GM18861 (cell line): ENCODE results near the gene SLCO1C1.
"Not testable (repeated sequence)": the region's sequence is repeated elsewhere in the genome, so short reads cannot be mapped to it uniquely, and the experiment has no call there.

Source experiments
- ATAC-seq: cut with Tn5 transposase; IDR thresholded peaks from one replicate; pipeline ENCODE4 v1.9.1; 2021; ENCODE audit not compliant: unreplicated experiment

Gene SLCO1C1

DNA sequence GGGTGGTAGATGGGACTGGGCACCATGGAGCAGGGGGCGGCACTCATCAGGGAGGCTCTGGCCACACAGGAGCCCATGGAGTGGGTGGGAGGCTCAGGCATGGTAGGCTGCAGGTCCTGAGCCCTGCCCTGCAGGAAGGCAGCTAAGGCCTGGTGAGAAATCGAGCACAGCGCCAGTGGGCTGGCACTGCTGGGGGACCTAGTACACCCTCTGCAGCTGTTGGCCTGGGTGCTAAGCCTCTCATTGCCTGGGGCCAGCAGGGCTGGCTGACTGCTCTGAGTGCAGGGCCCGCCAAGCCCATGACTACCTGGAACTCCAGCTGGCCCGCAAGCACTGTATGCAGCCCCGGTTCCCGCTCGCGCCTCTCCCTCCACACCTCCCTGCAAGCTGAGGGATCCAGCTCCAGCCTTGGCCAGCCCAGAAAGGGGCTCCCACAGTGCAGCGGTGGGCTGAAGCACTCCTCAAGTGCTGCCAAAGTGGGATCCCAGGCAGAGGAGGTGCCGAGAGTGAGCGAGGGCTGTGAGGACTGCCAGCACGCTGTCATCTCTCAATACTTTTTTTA lies 88.7 kb downstream of the SLCO1C1 start:
- not testable (repeated sequence) for ATAC-seq

DNA sequence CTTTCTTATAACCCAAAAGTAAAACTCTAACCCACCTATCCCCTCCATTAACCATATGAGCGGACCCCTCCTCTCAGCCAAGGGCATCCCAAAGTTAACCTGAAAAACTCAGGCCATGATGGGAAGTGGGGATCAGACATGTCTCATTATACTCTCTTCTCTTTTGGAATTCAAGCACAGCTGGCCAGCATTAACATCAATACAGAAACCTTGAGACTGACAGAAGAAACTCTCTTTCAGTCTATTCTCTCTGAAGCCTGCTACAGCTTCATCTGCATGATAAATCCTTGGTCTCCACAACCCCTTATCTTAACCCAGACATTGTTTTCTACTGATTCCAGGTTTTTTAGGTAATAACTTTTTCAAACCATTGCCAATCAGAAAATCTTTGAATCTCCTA lies 97.8 kb downstream of the SLCO1C1 start:
- ATAC-seq = no peak

DNA sequence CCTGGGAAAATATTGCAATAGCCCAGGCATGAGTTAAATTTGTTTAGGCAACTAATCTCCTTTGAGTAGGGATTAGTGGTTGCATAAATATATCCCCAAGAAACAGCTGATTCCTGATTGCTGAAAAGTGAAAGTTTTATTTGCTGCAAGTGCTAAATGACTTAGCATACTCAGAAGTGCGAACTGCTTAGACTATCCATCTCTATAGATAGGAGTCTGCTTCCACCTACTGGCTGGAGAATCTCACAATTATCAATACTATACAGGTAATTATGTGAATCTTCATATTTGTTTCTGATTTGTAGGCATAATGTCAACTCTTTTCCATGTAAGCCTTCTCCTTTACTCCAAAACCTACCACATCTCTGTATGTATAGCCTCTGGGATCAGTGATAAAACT lies 103.4 kb downstream of the SLCO1C1 start:
- ATAC-seq = no peak

DNA sequence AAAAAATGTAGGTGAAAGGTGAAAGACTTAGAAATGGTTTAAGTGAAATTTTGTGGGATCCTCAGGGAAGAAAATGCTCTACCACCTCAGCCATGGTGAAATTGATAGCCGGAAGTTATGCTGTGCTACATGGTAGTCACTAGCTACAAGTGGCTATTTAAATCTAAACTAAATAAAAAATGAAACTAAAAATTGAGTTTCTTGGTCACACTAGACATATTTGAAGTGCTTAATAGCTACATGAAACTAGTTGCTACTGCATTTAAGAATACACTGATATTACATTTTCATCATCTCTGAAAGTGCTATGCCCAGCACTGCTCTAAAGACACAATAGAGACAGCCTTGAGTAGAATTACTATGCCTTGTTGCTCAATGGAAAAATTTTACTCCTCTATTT lies 105.0 kb downstream of the SLCO1C1 start:
- no peak for ATAC-seq

DNA sequence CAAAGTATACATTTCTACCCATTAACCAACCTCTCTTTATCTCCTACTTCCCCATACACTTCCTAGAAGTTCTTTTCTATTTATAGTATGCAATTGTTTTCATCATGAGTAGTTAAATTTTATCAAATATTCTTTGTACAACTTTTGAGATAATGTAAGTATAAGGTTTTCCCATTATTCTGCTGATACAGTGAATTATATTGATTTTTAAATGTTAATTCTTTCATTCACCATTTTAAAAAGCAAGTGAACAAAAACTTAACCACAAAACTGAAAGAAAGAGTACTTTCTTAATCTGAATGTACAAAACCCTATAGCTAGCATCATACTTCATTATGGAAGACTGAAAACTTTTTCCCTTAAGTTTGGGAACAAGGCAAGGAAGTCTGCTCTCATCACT lies 105.9 kb downstream of the SLCO1C1 start:
- no peak for ATAC-seq
